H1 (cell line): ENCODE measurements around the gene TNC. TPM values are rescaled to one million over a fixed set of nuclear protein-coding genes. Genes with fewer than 3 reads are reported as not detected.

Source experiments
- ATF2 ChIP-seq: IDR thresholded peaks from 2 replicates; pipeline ENCODE4 v1.6.1; 2012; ENCODE audit warnings: low read length, inconsistent platforms
- polyA plus RNA-seq, 7 experiments: library from polyadenylated mRNA; depleted of rRNA in 3 of 7; stranded (reverse) in 5 of 7; unstranded in 2 of 7; fragments of >200 nt in 5 of 7; fragments of 200-250 nt in 2 of 7; gene quantifications; 1 replicate in 5 of 7; 2 replicates in 1 of 7; 4 replicates in 1 of 7; pipeline versions ENCODE4 v1.2.1 to v1.2.3, GENCODE V29; 2011 to 2013; ENCODE audit warnings: missing spikeins in 2 of 7, mixed read lengths in 2 of 7
- total RNA-seq: library from RNA; stranded (reverse); fragmentation: NEBNext Ultra II Directional; extraction: Animal tissue kit (Norgen Biotek cat#: 25700); gene quantifications from 2 replicates; pipeline ENCODE4 v1.2.1, GENCODE V29; 2021

TNC gene
- total and polyA plus RNA-seq, 2 of the 8 experiments (the other 6 are each of a cell fraction or from before 2014, with no cell fraction given): 6.2 to 11.4 TPM

GRCh38 chr9:115022760-115023434 lies 95.1 kb downstream of the TNC start (continued):
- no peak for TF ChIP-seq ATF2
- TF ChIP-seq, all 59 proteins: peak for 0
